ENCODE data around the gene ASIC1. TPM values are rescaled to one million over a fixed set of nuclear protein-coding genes. Genes with fewer than 3 reads are reported as not detected.

ASIC1 gene
- total and polyA plus RNA-seq, 2 of the 4 experiments (the other 2 are of a cell fraction), result 1.6 to 9.9 TPM

GRCh38 chr12:50103351-50103750 is 46.0 kb downstream of the ASIC1 start:
- dilution Hi-C loops (cut with HindIII; ENCODE audit: low sequenced_read_pairs, unreplicated experiment), result no loop called here
- no peak overlapping the region for H4K8ac ChIP-seq (ENCODE audit: low read depth in 2 of 2, low read length in 2 of 2)
- H3K14ac ChIP-seq (replicated peaks; ENCODE audit: low read depth, low read length), result no peak overlapping the region
- no peak overlapping the region for H3K56ac ChIP-seq (ENCODE audit: extremely low read depth, insufficient read depth, low read length)
- peaks cover 24% of the 10 kb centered on the region for H3K36me3 ChIP-seq (ENCODE audit: control insufficient read depth, insufficient read depth, low read length)
- H3K27ac ChIP-seq (ENCODE audit: insufficient read depth, low read length), result no peak overlapping the region
- H3K23ac ChIP-seq (ENCODE audit: low read depth, low read length), result no peak overlapping the region
- BruUV-seq (replicated peaks), result no TSS peak
- H3K27me3 ChIP-seq (ENCODE audit: control insufficient read depth, insufficient read depth, low read length), result peaks cover 4% of the 10 kb centered on the region; the same call in 1 of the 2 replicates
- no peaks in the 10 kb centered on the region for H3K9me3 ChIP-seq (ENCODE audit: control insufficient read depth, insufficient read depth, low read length)
- H2AK5ac ChIP-seq (ENCODE audit: low read depth, low read length), result no peak overlapping the region
- in situ Hi-C loops (cut with MboI; ENCODE audit: low sequenced_read_pairs), result no loop called here
- no peak overlapping the region for H2AFZ ChIP-seq (replicated peaks; ENCODE audit: low read length, poor library complexity)
- intact Hi-C loops (cut with micrococcal nuclease), result no loop called here
- peaks cover 0 to 11% of the 10 kb centered on the region in 2 experiments; a peak in 1 of 4 replicates for H3K79me1 ChIP-seq (ENCODE audit: low read depth in 1 of 2, low read length in 2 of 2)
- no peak overlapping the region for H4K5ac ChIP-seq (ENCODE audit: low read depth, low read length)
- POLR2A ChIA-PET (ENCODE audit: unreplicated experiment), result no interaction called here
- no peak overlapping the region for H2BK5ac ChIP-seq (ENCODE audit: low read depth, low read length, poor library complexity, severe bottlenecking)
- H4K20me1 ChIP-seq (ENCODE audit: insufficient read depth, low read length), result 0 out of 2 replicates have a peak, but pooled peaks cover 5% of the 10 kb centered on the region
- TF ChIP-seq USF2 (IDR thresholded peaks at IDR 0.05; ENCODE audit: low read depth, low read length) (no peak), NFE2L2 (IDR thresholded peaks at IDR 0.05; ENCODE audit: low read depth, low read length) (no peak)
- no peak overlapping the region for H3K9ac ChIP-seq (ENCODE audit: low read depth, low read length)
- DNase-seq, result no peak
- no peak overlapping the region for H3K4me2 ChIP-seq (ENCODE audit: low read depth, low read length)
- no peak overlapping the region for H2BK20ac ChIP-seq (ENCODE audit: low read depth, low read length)
- H2AK9ac ChIP-seq (replicated peaks; ENCODE audit: low read depth, low read length, poor library complexity), result no peak overlapping the region
- no peak overlapping the region for H2BK15ac ChIP-seq (ENCODE audit: low read depth, low read length)
- H3K4me3 ChIP-seq (ENCODE audit: insufficient read depth, low read depth, low read length), result no peak overlapping the region
- H4K91ac ChIP-seq (ENCODE audit: insufficient read depth, low read depth, low read length), result no peak overlapping the region
- CTCF ChIA-PET, result interaction anchor here (0.6 to 1.1 kb wide), 3 partner anchors 8 to 218 kb away, joined by 3 to 4 read pairs (median 3); partner anchors contain the start of gene COX14
- H3K18ac ChIP-seq (ENCODE audit: low read depth, low read length), result no peak overlapping the region
- no peak for ATAC-seq (ENCODE audit: low read depth)
- no peaks in the 10 kb centered on the region for H3K4me1 ChIP-seq (ENCODE audit: control insufficient read depth, insufficient read depth, low read length)
- no CpG with 5 or more reads among the region's 2 CpGs for WGBS, 2 experiments (ENCODE audit: extremely low coverage in 2 of 2, insufficient read length in 1 of 2)
- no peaks in the 10 kb centered on the region for H3K9me1 ChIP-seq (ENCODE audit: insufficient read depth, low read length)
- H2BK120ac ChIP-seq (ENCODE audit: low read depth, low read length), result no peak overlapping the region
- H3K4ac ChIP-seq (ENCODE audit: low read depth, low read length), result no peak overlapping the region

All from IMR-90 (cell line).